ENCODE measurements around the gene TEPSIN. TPM values are rescaled to one million over a fixed set of nuclear protein-coding genes. Genes with fewer than 3 reads are reported as not detected.

The TEPSIN gene
- total RNA-seq, 1 donor from 2014 or later = 13.1 TPM

GRCh38 chr17:81249223-81250040 lies 10.6 kb upstream of the TEPSIN start:
- peak; percentile 42 for ATAC-seq

GRCh38 chr17:81248649-81249048 lies 9.8 kb upstream of the TEPSIN start:
- ATAC-seq = no peak

- no peak for ATAC-seq
These were observed 8.6 kb upstream of the TEPSIN start for GRCh38 chr17:81247339-81247990.

- no peak for ATAC-seq
These were observed 8.0 kb upstream of the TEPSIN start for GRCh38 chr17:81246679-81247338.

- ATAC-seq = no peak
These were observed 7.5 kb upstream of the TEPSIN start for GRCh38 chr17:81246343-81246670.

GRCh38 chr17:81245665-81246342 lies 6.9 kb upstream of the TEPSIN start:
- ATAC-seq = no peak

GRCh38 chr17:81245024-81245664 lies 6.3 kb upstream of the TEPSIN start:
- ATAC-seq = no peak

- ATAC-seq = no peak
These were observed 5.6 kb upstream of the TEPSIN start for GRCh38 chr17:81244358-81245023.

GRCh38 chr17:81243333-81243664 lies 4.4 kb upstream of the TEPSIN start:
- ATAC-seq = no peak

- ATAC-seq = no peak
These were observed 3.8 kb upstream of the TEPSIN start for GRCh38 chr17:81242421-81243332.

GRCh38 chr17:81241648-81242420 lies 3.0 kb upstream of the TEPSIN start:
- no peak for ATAC-seq

- ATAC-seq = no peak
These were observed 2.3 kb upstream of the TEPSIN start for GRCh38 chr17:81241203-81241602.

- no peak for ATAC-seq
These were observed 1.9 kb upstream of the TEPSIN start for GRCh38 chr17:81240761-81241160.

GRCh38 chr17:81239714-81240555 lies 1.1 kb upstream of the TEPSIN start:
- ATAC-seq = peak; percentile 12

GRCh38 chr17:81238490-81238814 lies 403 bp downstream of the TEPSIN start:
- ATAC-seq = no peak

- ATAC-seq = peak; percentile 14
These were observed 1.0 kb downstream of the TEPSIN start for GRCh38 chr17:81237591-81238489.

GRCh38 chr17:81236784-81237183 lies 2.1 kb downstream of the TEPSIN start:
- no peak for ATAC-seq

Measured in esophagus mucosa (tissue), 1 donor.